ENCODE results near the gene COL5A1. TPM values are rescaled to one million over a fixed set of nuclear protein-coding genes. Genes with fewer than 3 reads are reported as not detected.

COL5A1 gene
- total RNA-seq, 1 experiment from 2014 or later, result 9.5 TPM

DNA sequence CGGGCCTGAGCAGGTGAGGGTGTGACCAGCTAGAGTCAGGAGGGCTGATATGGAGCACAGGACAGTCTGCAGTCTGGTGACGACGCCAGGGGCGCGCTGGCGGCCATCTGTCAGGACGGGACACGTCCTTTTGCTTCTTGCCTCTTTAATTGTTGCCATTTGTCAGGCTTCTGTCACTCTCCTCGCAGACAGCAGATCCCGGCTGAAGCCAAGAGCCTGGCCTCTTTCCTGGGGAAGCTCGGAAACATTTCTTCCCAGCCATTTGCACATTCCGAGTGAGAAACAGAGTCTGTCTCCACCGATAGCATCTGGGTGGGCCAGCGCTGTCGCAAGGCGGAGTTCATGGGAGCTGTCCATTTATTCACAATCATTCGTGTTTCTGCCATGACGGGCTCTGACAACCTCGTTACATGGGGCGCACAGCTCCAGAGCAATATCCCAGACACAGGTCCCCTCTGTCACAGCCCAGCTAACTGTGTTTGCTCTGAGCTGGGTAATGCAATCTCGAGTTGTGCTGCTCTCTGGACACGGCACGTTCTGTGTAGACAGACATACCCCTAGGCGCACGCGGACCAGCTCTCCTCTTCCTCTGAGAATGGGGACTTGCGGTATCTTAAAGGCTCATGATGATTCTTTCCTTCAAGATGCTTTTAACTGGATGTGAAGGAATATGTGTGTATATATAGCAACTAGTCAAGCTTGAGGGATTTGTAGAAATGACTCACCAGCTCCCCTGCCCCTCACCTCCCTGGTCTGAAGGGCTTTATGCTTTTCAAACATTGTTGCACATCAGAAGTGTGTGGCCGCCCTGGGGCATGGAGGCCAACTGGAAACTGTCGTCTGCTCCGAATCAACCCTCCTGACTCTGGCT lies 133.7 kb downstream of the COL5A1 start:
- Histone ChIP-seq H3K4me2 (ENCODE audit: insufficient read depth, insufficient read length, low read length) (no peak overlapping the region), H4K91ac (ENCODE audit: insufficient read length, low read depth, low read length) (no peak overlapping the region), H3K79me1 (ENCODE audit: insufficient read depth, low read depth, low read length, poor library complexity, severe bottlenecking) (no peaks in the 10 kb centered on the region), H2BK120ac (ENCODE audit: low read depth, low read length, poor library complexity, severe bottlenecking) (no peak overlapping the region), H3K27ac (ENCODE audit: insufficient read length, low read depth, low read length) (no peak overlapping the region), H3K14ac (ENCODE audit: insufficient read depth, low read length) (no peak overlapping the region), H3K27me3 (ENCODE audit: insufficient read depth, low read length) (no peaks in the 10 kb centered on the region), H3K23me2 (ENCODE audit: insufficient read length, low read depth, low read length, poor library complexity, severe bottlenecking) (no peaks in the 10 kb centered on the region), H2BK5ac (ENCODE audit: insufficient read length, low read length) (no peak overlapping the region), H2BK15ac (ENCODE audit: low read depth, low read length) (no peak overlapping the region), H3K79me2 (ENCODE audit: insufficient read depth, low read length) (no peaks in the 10 kb centered on the region), H3K4me1 (ENCODE audit: insufficient read depth, low read length) (no peaks in the 10 kb centered on the region), H3K4ac (ENCODE audit: low read depth, low read length) (no peak overlapping the region), H3K56ac (ENCODE audit: insufficient read length, low read depth, low read length) (no peak overlapping the region), H3T11ph (ENCODE audit: low read length) (no peak overlapping the region), H3K9me3 (ENCODE audit: control insufficient read depth, low read depth, low read length) (no peaks in the 10 kb centered on the region), H3K23ac (ENCODE audit: insufficient read length, low read depth, low read length) (no peak overlapping the region), H3K9ac (ENCODE audit: extremely low read depth, insufficient read length, low read length) (no peak overlapping the region), H4K20me1 (ENCODE audit: control insufficient read depth, insufficient read depth, insufficient read length) (no peaks in the 10 kb centered on the region), H2BK20ac (ENCODE audit: low read depth, low read length, poor library complexity, severe bottlenecking) (no peak overlapping the region), H2BK12ac (ENCODE audit: insufficient read length, low read depth, low read length) (no peak overlapping the region), H2AK5ac (ENCODE audit: insufficient read length, low read length) (no peak overlapping the region), H2AFZ (ENCODE audit: low read length) (no peak overlapping the region), H4K8ac (replicated peaks; ENCODE audit: insufficient read length, low read depth, low read length) (no peak overlapping the region), H3K18ac (ENCODE audit: insufficient read length, low read depth, low read length) (no peak overlapping the region), H4K5ac (ENCODE audit: insufficient read length, low read depth, low read length) (no peak overlapping the region)
- no CpG with 5 or more reads among the region's 30 CpGs for WGBS (ENCODE audit: extremely low coverage, insufficient read length, low lambda C conversion rate)
- Mint-ChIP-seq H3K27me3 (ENCODE audit: low read depth) (no peaks in the 10 kb centered on the region), H3K27ac (peak overlapping the region in 1 of 3 experiments; percentile 34; a peak in 4 of 7 replicates), H3K4me1 (peaks cover 5 to 6% of the 10 kb centered on the region in 2 experiments), H3K4me3 (no peak overlapping the region; a peak in 1 of 5 replicates), H3K36me3 (ENCODE audit: insufficient read depth in 1 of 3, low read depth in 3 of 3) (no peaks in the 10 kb centered on the region), H3K9me3 (no peaks in the 10 kb centered on the region)
- TF ChIP-seq, protein P1, sequence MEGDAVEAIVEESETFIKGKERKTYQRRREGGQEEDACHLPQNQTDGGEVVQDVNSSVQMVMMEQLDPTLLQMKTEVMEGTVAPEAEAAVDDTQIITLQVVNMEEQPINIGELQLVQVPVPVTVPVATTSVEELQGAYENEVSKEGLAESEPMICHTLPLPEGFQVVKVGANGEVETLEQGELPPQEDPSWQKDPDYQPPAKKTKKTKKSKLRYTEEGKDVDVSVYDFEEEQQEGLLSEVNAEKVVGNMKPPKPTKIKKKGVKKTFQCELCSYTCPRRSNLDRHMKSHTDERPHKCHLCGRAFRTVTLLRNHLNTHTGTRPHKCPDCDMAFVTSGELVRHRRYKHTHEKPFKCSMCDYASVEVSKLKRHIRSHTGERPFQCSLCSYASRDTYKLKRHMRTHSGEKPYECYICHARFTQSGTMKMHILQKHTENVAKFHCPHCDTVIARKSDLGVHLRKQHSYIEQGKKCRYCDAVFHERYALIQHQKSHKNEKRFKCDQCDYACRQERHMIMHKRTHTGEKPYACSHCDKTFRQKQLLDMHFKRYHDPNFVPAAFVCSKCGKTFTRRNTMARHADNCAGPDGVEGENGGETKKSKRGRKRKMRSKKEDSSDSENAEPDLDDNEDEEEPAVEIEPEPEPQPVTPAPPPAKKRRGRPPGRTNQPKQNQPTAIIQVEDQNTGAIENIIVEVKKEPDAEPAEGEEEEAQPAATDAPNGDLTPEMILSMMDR (conservative IDR thresholded peaks at IDR 0.05), result no peak
- DNase-seq, result no peak
